ENCODE results near the gene ZNF726.

DNA sequence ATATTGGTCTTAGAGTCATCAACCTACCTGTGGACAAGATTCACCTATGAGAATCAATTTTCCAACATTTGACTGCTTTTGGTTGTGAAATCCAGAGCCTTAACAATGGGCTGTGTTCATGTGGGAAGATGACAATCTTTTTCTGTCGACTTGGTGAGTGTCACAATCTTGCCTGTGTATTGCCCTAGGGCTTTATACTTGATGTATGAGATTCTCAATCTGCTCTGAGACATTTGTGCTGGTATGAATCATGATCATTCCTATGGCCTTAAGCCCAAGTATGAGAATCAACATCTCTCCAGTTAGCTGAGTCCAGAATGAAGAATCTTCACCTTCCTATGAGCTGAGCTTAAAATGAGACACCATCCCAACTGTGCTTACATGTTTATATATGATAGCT is 68.7 kb downstream of the ZNF726 start:
- TF ChIP-seq EZH2 (IDR thresholded peaks at IDR 0.05; ENCODE audit: borderline replicate concordance, low read depth, low read length, poor library complexity, severe bottlenecking), result no peak
- no peak for TF ChIP-seq CTCF (conservative IDR thresholded peaks at IDR 0.05; ENCODE audit: low read depth, low read length)

Measured in A673 (cell line).